GM12878 (cell line): ENCODE results near the gene CLASP2. TPM values are rescaled to one million over a fixed set of nuclear protein-coding genes. Genes with fewer than 3 reads are reported as not detected.
A peak's percentile ranks its signal among the peaks of the same experiment; 100 is the strongest.

ENCODE experiments used
- ATAC-seq: fragments of 200-7000 bp; cut with Tn5 transposase; 3 replicates; pipeline ENCODE4 v1.9.1; 2020; ENCODE audit warnings: mild to moderate bottlenecking, moderate library complexity
- BruUV-seq: library from RNA; stranded (reverse); fragments of 400-500 nt; replicated peaks from 2 replicates; lab custom pipeline; 2021; lab: Mats Ljungman, UMichigan
- CTCF ChIA-PET: fragments of 300-600 bp; sonication (Branson Sonifier 250); formaldehyde crosslinking; extraction: SDS; loops from one replicate; lab custom pipeline; 2021; ENCODE audit warnings: inconsistent platforms; lab: Yijun Ruan, JAX
- POLR2A ChIA-PET: fragments of 350-600 bp; formaldehyde crosslinking; extraction: SDS; loops from one replicate; lab custom pipeline; 2021; ENCODE audit warnings: inconsistent platforms; lab: Charles Lee
- RAD21 ChIA-PET: fragments of 300-600 bp; sonication (Branson Sonifier 250); formaldehyde crosslinking; loops from one replicate; lab custom pipeline; 2023; ENCODE audit warnings: antibody characterized with exemption; ENCODE audit not compliant: unreplicated experiment; lab: Charles Lee
- SMC1A ChIA-PET: fragments of 300-600 bp; sonication (Branson Sonifier 250); formaldehyde crosslinking; loops from one replicate; lab custom pipeline; 2023; ENCODE audit not compliant: unreplicated experiment, uncharacterized antibody; lab: Charles Lee
- DNase-seq: peaks from one replicate; pipeline ENCODE4 v3.0.0-alpha.2; 2011; ENCODE audit warnings: low read depth, low spot score
- FAIRE-seq: peaks from 3 replicates; lab custom pipeline; 2011; peaks lifted over from hg19 to GRCh38; lab: Jason Lieb, UNC
- H2AFZ ChIP-seq: 2 replicates; pipeline ENCODE4 v1.6.0; 2011; ENCODE audit warnings: low read depth, low read length, control low read depth; ENCODE audit not compliant: control insufficient read depth
- H3K27ac ChIP-seq: 2 replicates; pipeline ENCODE4 v1.5.1; 2011; ENCODE audit warnings: control low read depth; ENCODE audit not compliant: control insufficient read depth, insufficient read depth
- H3K27me3 ChIP-seq, 2 experiments: replicated peaks in 1 of 2; 2 replicates each; pipeline versions ENCODE4 v1.6.0 to v1.6.1; 2011; ENCODE audit warnings: low read length in 1 of 2; ENCODE audit not compliant: control insufficient read depth in 2 of 2, insufficient read depth in 2 of 2
- H3K36me3 ChIP-seq, 2 experiments: 2 replicates each; pipeline ENCODE4 v1.5.1; 2011; ENCODE audit warnings: low read length in 1 of 2; ENCODE audit not compliant: control insufficient read depth in 2 of 2, insufficient read depth in 2 of 2
- H3K4me1 ChIP-seq: 2 replicates; pipeline ENCODE4 v1.6.1; 2011; ENCODE audit warnings: mild to moderate bottlenecking, low read length, moderate library complexity, mixed read lengths; ENCODE audit not compliant: control insufficient read depth, insufficient read depth
- H3K4me2 ChIP-seq: 2 replicates; pipeline ENCODE4 v1.6.0; 2011; ENCODE audit warnings: control low read depth; ENCODE audit not compliant: control insufficient read depth, insufficient read depth
- H3K4me3 ChIP-seq: fragments of 200-600 bp; sonication (generic); 2 replicates; pipeline ENCODE4 v1.5.1; 2016
- H3K79me2 ChIP-seq: 2 replicates; pipeline ENCODE4 v1.6.0; 2011; ENCODE audit warnings: low read length; ENCODE audit not compliant: control insufficient read depth, insufficient read depth
- H3K9ac ChIP-seq: 2 replicates; pipeline ENCODE4 v1.8.0; 2011; ENCODE audit warnings: low read length, control low read depth, mixed read lengths; ENCODE audit not compliant: control insufficient read depth, insufficient read depth
- H3K9me3 ChIP-seq: replicated peaks from 3 replicates; pipeline ENCODE4 v1.5.1; 2011; ENCODE audit warnings: mild to moderate bottlenecking, low read length; ENCODE audit not compliant: control insufficient read depth, insufficient read depth
- H4K20me1 ChIP-seq: 2 replicates; pipeline ENCODE4 v1.6.0; 2011; ENCODE audit not compliant: control insufficient read depth, insufficient read depth
- CBFB ChIP-seq: IDR thresholded peaks from 2 replicates; pipeline ENCODE4 v1.6.1; 2016; ENCODE audit warnings: antibody characterized with exemption, low read depth
- EZH2 ChIP-seq: IDR thresholded peaks from 2 replicates; pipeline ENCODE4 v1.6.1; 2012; ENCODE audit warnings: low read depth, mild to moderate bottlenecking, control low read depth, inconsistent platforms, low read length, borderline replicate concordance; ENCODE audit not compliant: control insufficient read depth
- FOXK2 ChIP-seq: fragments of 450-650 bp; IDR thresholded peaks from 2 replicates; pipeline ENCODE4 v1.6.1; 2017; ENCODE audit warnings: mild to moderate bottlenecking, moderate library complexity
- IKZF2 ChIP-seq, 2 experiments: fragments of 450-650 bp; IDR thresholded peaks; 2 replicates each; pipeline ENCODE4 v1.6.1; 2017; ENCODE audit warnings: mild to moderate bottlenecking in 2 of 2, moderate library complexity in 2 of 2
- LARP7 ChIP-seq: fragments of 450-650 bp; IDR thresholded peaks from 2 replicates; pipeline ENCODE4 v1.6.1; 2017; ENCODE audit warnings: mild to moderate bottlenecking
- MEF2A ChIP-seq: IDR thresholded peaks from 2 replicates; pipeline ENCODE4 v1.6.1; 2011; ENCODE audit warnings: low read depth, mild to moderate bottlenecking, low read length, moderate library complexity; ENCODE audit not compliant: insufficient read depth
- MEF2B ChIP-seq: fragments of 450-650 bp; IDR thresholded peaks from 2 replicates; pipeline ENCODE4 v1.6.1; 2018; ENCODE audit warnings: mild to moderate bottlenecking, moderate library complexity; ENCODE audit not compliant: partially characterized antibody, poor library complexity, severe bottlenecking
- MTA2 ChIP-seq: fragments of 450-650 bp; IDR thresholded peaks from 2 replicates; pipeline ENCODE4 v1.6.1; 2016; ENCODE audit warnings: low read depth, mild to moderate bottlenecking, moderate library complexity
- NFIC ChIP-seq: IDR thresholded peaks from 2 replicates; pipeline ENCODE4 v1.6.1; 2012; ENCODE audit warnings: low read depth, mild to moderate bottlenecking, inconsistent platforms, low read length, moderate library complexity
- NR2C2 ChIP-seq: IDR thresholded peaks from 2 replicates; pipeline ENCODE4 v1.6.1; 2011; ENCODE audit warnings: borderline replicate concordance, low read depth; ENCODE audit not compliant: control insufficient read depth, insufficient read length
- NRF1 ChIP-seq: conservative IDR thresholded peaks from 2 replicates; pipeline ENCODE4 v1.6.1; 2011; ENCODE audit warnings: mild to moderate bottlenecking, low read depth, low read length, improper control_type of control experiment
- RB1 ChIP-seq: fragments of 450-650 bp; formaldehyde crosslinking; IDR thresholded peaks from 2 replicates; pipeline ENCODE4 v1.6.1; 2017; ENCODE audit warnings: mild to moderate bottlenecking, borderline replicate concordance
- SRF ChIP-seq, 2 experiments: IDR thresholded peaks; 2 replicates each; pipeline ENCODE4 v1.6.1; 2011; ENCODE audit warnings: low read depth in 2 of 2, low read length in 2 of 2, mild to moderate bottlenecking in 1 of 2, moderate library complexity in 1 of 2
- STAT1 ChIP-seq: fragments of 450-650 bp; conservative IDR thresholded peaks from 2 replicates; pipeline ENCODE4 v1.6.1; 2014; ENCODE audit warnings: antibody characterized with exemption, mild to moderate bottlenecking
- STAT3 ChIP-seq: IDR thresholded peaks from 2 replicates; pipeline ENCODE4 v1.6.1; 2011; ENCODE audit warnings: low read depth, low read length, improper control_type of control experiment
- TCF12 ChIP-seq: IDR thresholded peaks from 2 replicates; pipeline ENCODE4 v1.6.1; 2011; ENCODE audit warnings: low read depth, mild to moderate bottlenecking, low read length
- TCF3 ChIP-seq: IDR thresholded peaks from 2 replicates; pipeline ENCODE4 v1.6.1; 2012; ENCODE audit warnings: low read depth, mild to moderate bottlenecking, low read length, borderline replicate concordance; ENCODE audit not compliant: insufficient read depth
- USF1 ChIP-seq: IDR thresholded peaks from 2 replicates; pipeline ENCODE4 v1.6.1; 2011; ENCODE audit warnings: borderline replicate concordance, low read depth, mild to moderate bottlenecking, moderate library complexity, mixed read lengths, low read length; ENCODE audit not compliant: insufficient read depth; ENCODE audit errors: extremely low read length
- ZNF217 ChIP-seq: fragments of 450-650 bp; IDR thresholded peaks from 2 replicates; pipeline ENCODE4 v1.6.1; 2017; ENCODE audit warnings: antibody characterized with exemption, mild to moderate bottlenecking
- WGBS: methylation state at CpG from one replicate; pipeline ENCODE4 v1.1.6; 2016; ENCODE audit warnings: low lambda C conversion rate; ENCODE audit not compliant: insufficient replicate concordance, insufficient coverage; ENCODE audit errors: missing lambda C conversion rate; 5-methylcytosine and 5-hydroxymethylcytosine counted together
- in situ Hi-C: fragments of 300-500 bp; cut with MboI; formaldehyde crosslinking; loops from 9 replicates; pipeline ENCODE4 v1.14.3; 2018; ENCODE audit warnings: mixed read lengths
- intact Hi-C: fragments of 100-400 bp; cut with micrococcal nuclease; formaldehyde crosslinking; loops from one replicate; pipeline ENCODE4 v1.14.2; 2022; ENCODE audit not compliant: unreplicated experiment
- polyA plus RNA-seq, 11 experiments: library from polyadenylated mRNA; depleted of rRNA in 4 of 11; unstranded in 6 of 11; stranded (reverse) in 5 of 11; fragments of >200 nt; fragmentation: Nextera tagmentation in 4 of 11; fragmentation: Illumina TruSeq in 1 of 11; extraction: Ambion mirVana in 4 of 11; extraction: Trizol in 1 of 11; gene quantifications; 1 replicate in 1 of 11; 2 replicates in 10 of 11; pipeline versions ENCODE4 v1.2.1 to v1.2.3, GENCODE V29; 2011 to 2016; ENCODE audit warnings: inconsistent platforms in 2 of 11, missing spikeins in 2 of 11, low read depth in 1 of 11
- total RNA-seq, 4 experiments: library from RNA; depleted of rRNA in 3 of 4; stranded (reverse); fragments of >200 nt in 3 of 4; fragmentation: Illumina TruSeq in 1 of 4; extraction: Trizol in 1 of 4; gene quantifications; 2 replicates each; pipeline versions ENCODE4 v1.2.1 to v1.2.3, GENCODE V29; 2013 to 2021
- TF ChIP-seq, protein P1 (sequence below): fragments of 450-650 bp; IDR thresholded peaks from 2 replicates; pipeline ENCODE4 v1.6.1; 2017; ENCODE audit warnings: low read depth, mild to moderate bottlenecking, moderate library complexity
- TF ChIP-seq, protein P2 (sequence below): fragments of 450-650 bp; IDR thresholded peaks from 2 replicates; pipeline ENCODE4 v1.6.1; 2017; ENCODE audit warnings: mild to moderate bottlenecking, low read depth, inconsistent platforms; ENCODE audit not compliant: poor library complexity, severe bottlenecking

The CLASP2 gene
- total and polyA plus RNA-seq, 10 of the 15 experiments (the other 5 are each of a cell fraction or from before 2014, with no cell fraction given): 4.0 to 38.3 (median 26.8) TPM

GRCh38 chr3:33729993-33730392 lies 11.9 kb upstream of the CLASP2 start (continued):
- TF ChIP-seq CBFB (peak; percentile 43; the same call in 1 of the 2 replicates), TCF12 (peak; percentile 84), IKZF2 (IDR thresholded peaks at IDR 0.05) (peak; percentile 18 to 37; a peak in 2 of 4 replicates), TCF3 (peak; percentile 56; the same call in 1 of the 2 replicates), MEF2B (peak; percentile 65), RB1 (no peak), MEF2A (peak; percentile 78), SRF (IDR thresholded peaks at IDR 0.05; ENCODE audit: low read depth in 2 of 2, low read length in 2 of 2) (no peak), MTA2 (peak; percentile 33; the same call in 1 of the 2 replicates), NFIC (no peak), ZNF217 (peak; percentile 50; the same call in 1 of the 2 replicates)
- TF ChIP-seq, protein P1, sequence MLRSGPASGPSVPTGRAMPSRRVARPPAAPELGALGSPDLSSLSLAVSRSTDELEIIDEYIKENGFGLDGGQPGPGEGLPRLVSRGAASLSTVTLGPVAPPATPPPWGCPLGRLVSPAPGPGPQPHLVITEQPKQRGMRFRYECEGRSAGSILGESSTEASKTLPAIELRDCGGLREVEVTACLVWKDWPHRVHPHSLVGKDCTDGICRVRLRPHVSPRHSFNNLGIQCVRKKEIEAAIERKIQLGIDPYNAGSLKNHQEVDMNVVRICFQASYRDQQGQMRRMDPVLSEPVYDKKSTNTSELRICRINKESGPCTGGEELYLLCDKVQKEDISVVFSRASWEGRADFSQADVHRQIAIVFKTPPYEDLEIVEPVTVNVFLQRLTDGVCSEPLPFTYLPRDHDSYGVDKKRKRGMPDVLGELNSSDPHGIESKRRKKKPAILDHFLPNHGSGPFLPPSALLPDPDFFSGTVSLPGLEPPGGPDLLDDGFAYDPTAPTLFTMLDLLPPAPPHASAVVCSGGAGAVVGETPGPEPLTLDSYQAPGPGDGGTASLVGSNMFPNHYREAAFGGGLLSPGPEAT: no peak

GRCh38 chr3:33724256-33724655 lies 6.2 kb upstream of the CLASP2 start:
- Histone ChIP-seq H3K4me1 (no peaks in the 10 kb centered on the region), H3K9me3 (no peaks in the 10 kb centered on the region), H4K20me1 (no peaks in the 10 kb centered on the region), H3K79me2 (no peaks in the 10 kb centered on the region), H3K27me3 (no peaks in the 10 kb centered on the region), H3K27ac (no peak overlapping the region), H3K36me3 (no peaks in the 10 kb centered on the region), H2AFZ (no peak overlapping the region), H3K4me3 (no peak overlapping the region), H3K4me2 (no peak overlapping the region), H3K9ac (no peak overlapping the region)
- ChIA-PET CTCF (no interaction called here), RAD21 (no interaction called here), SMC1A (interaction anchor here (0.7 kb wide), 1 partner anchor 258 kb away, joined by 3 read pairs; no protein-coding TSS in a partner anchor), POLR2A (no interaction called here)
- ATAC-seq (no peak), DNase-seq (no peak), FAIRE-seq (no peak)
- BruUV-seq: no TSS peak
- WGBS: 96% methylated on average over 2 of the region's 2 CpGs
- intact Hi-C loops (no loop called here), in situ Hi-C loops (no loop called here)
- TF ChIP-seq STAT1: no peak
- no peak for TF ChIP-seq LARP7
- no peak for TF ChIP-seq FOXK2
- TF ChIP-seq, protein P2, sequence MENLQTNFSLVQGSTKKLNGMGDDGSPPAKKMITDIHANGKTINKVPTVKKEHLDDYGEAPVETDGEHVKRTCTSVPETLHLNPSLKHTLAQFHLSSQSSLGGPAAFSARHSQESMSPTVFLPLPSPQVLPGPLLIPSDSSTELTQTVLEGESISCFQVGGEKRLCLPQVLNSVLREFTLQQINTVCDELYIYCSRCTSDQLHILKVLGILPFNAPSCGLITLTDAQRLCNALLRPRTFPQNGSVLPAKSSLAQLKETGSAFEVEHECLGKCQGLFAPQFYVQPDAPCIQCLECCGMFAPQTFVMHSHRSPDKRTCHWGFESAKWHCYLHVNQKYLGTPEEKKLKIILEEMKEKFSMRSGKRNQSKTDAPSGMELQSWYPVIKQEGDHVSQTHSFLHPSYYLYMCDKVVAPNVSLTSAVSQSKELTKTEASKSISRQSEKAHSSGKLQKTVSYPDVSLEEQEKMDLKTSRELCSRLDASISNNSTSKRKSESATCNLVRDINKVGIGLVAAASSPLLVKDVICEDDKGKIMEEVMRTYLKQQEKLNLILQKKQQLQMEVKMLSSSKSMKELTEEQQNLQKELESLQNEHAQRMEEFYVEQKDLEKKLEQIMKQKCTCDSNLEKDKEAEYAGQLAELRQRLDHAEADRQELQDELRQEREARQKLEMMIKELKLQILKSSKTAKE: no peak
- TF ChIP-seq USF1: no peak
- no peak for TF ChIP-seq EZH2
- TF ChIP-seq NRF1: no peak
- TF ChIP-seq STAT3: no peak
- TF ChIP-seq NR2C2: no peak
